ENCODE measurements around the gene RBFA.

RBFA gene

GRCh38 chr18:80034068-80034851 lies at the start of gene RBFA:
Gene RBFA, plus strand, starts transcription at chr18:80034434. Its CDS starts 62 bp downstream, at chr18:80034496.
- CTCF ChIA-PET, result interaction anchor here (1.0 to 2.1 kb wide), 10 partner anchors 10 to 128 kb away, joined by 3 to 11 read pairs (median 4); partner anchors contain the start of gene TXNL4A
- peak; percentile 41 for TF ChIP-seq CTCF (IDR thresholded peaks at IDR 0.05; ENCODE audit: control extremely low read depth, extremely low read depth, low read depth, missing control alignments)
- DNase-seq (ENCODE audit: extremely low spot score), result peak; percentile 98
- POLR2A ChIA-PET, result interaction anchor here (0.5 to 1.4 kb wide), 7 partner anchors 9 to 114 kb away, joined by 3 to 5 read pairs (median 4); partner anchors contain the start of gene ADNP2

GRCh38 chr18:79985172-79985571 lies 49.1 kb upstream of the RBFA start:
- ChIA-PET POLR2A (interaction anchor here (0.7 to 1.4 kb wide), 3 partner anchors 17 to 1234 kb away, joined by 3 to 4 read pairs (median 4); no protein-coding TSS in a partner anchor), CTCF (interaction anchor here (0.9 to 4.5 kb wide), 7 partner anchors 8 to 46 kb away, joined by 3 to 25 read pairs (median 5); partner anchors contain the start of gene HSBP1L1)
- no peak for TF ChIP-seq CTCF (IDR thresholded peaks at IDR 0.05; ENCODE audit: control extremely low read depth, extremely low read depth, low read depth, missing control alignments)
- no peak for DNase-seq (ENCODE audit: extremely low spot score)

GRCh38 chr18:79986726-79987125 lies 47.5 kb upstream of the RBFA start:
- no peak for TF ChIP-seq CTCF (IDR thresholded peaks at IDR 0.05; ENCODE audit: control extremely low read depth, extremely low read depth, low read depth, missing control alignments)
- ChIA-PET POLR2A (no interaction called here), CTCF (interaction anchor here (1.0 to 4.5 kb wide), 5 partner anchors 10 to 54 kb away, joined by 3 to 25 read pairs (median 4); partner anchors contain the start of gene HSBP1L1)
- DNase-seq (ENCODE audit: extremely low spot score), result no peak

GRCh38 chr18:79987566-79987965 lies 46.7 kb upstream of the RBFA start:
- ChIA-PET CTCF (interaction anchor here (0.7 to 4.5 kb wide), 4 partner anchors 17 to 81 kb away, joined by 3 to 25 read pairs (median 3); partner anchors contain the start of gene HSBP1L1), POLR2A (no interaction called here)
- no peak for DNase-seq (ENCODE audit: extremely low spot score)
- TF ChIP-seq CTCF (IDR thresholded peaks at IDR 0.05; ENCODE audit: control extremely low read depth, extremely low read depth, low read depth, missing control alignments), result no peak

- peak; percentile 82 for DNase-seq (ENCODE audit: extremely low spot score)
- CTCF ChIA-PET, result interaction anchor here (0.7 to 4.5 kb wide), 4 partner anchors 16 to 82 kb away, joined by 3 to 25 read pairs (median 3); partner anchors contain the start of gene HSBP1L1
- peak; percentile 43 for TF ChIP-seq CTCF (IDR thresholded peaks at IDR 0.05; ENCODE audit: control extremely low read depth, extremely low read depth, low read depth, missing control alignments)
- POLR2A ChIA-PET, result no interaction called here
Observed at GRCh38 chr18:79988071-79988450, 46.2 kb upstream of the RBFA start.

GRCh38 chr18:79988451-79989194 lies 45.6 kb upstream of the RBFA start, which contains the start of gene TXNL4A:
Gene TXNL4A, minus strand, starts transcription at chr18:79988563. Its CDS starts 171 bp downstream, at chr18:79988392.
- no peak for TF ChIP-seq CTCF (IDR thresholded peaks at IDR 0.05; ENCODE audit: control extremely low read depth, extremely low read depth, low read depth, missing control alignments)
- DNase-seq (ENCODE audit: extremely low spot score), result peak; percentile 91
- POLR2A ChIA-PET, result interaction anchor here (1.0 kb wide), 1 partner anchor 45 kb away, joined by 4 read pairs; no protein-coding TSS in a partner anchor
- CTCF ChIA-PET, result interaction anchor here (1.1 to 4.5 kb wide), 4 partner anchors 10 to 82 kb away, joined by 3 to 25 read pairs (median 3); partner anchors contain the start of gene HSBP1L1
